KBM-7 (cell line): ENCODE measurements around the gene TEX101.
"Not testable (repeated sequence)": the region's sequence is repeated elsewhere in the genome, so short reads cannot be mapped to it uniquely, and the experiment has no call there.

ENCODE experiments used
- DNase-seq: peaks from one replicate; pipeline ENCODE4 v3.0.0-alpha.2; 2015
- in situ Hi-C: fragments of 300-500 bp; cut with MboI; formaldehyde crosslinking; loops from 2 replicates; pipeline ENCODE4 v1.14.3; 2020; ENCODE audit warnings: low sequenced_read_pairs, low pct_unique_long_range_greater_than_20kb, mixed read lengths

Gene TEX101, protein sequence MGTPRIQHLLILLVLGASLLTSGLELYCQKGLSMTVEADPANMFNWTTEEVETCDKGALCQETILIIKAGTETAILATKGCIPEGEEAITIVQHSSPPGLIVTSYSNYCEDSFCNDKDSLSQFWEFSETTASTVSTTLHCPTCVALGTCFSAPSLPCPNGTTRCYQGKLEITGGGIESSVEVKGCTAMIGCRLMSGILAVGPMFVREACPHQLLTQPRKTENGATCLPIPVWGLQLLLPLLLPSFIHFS

DNA sequence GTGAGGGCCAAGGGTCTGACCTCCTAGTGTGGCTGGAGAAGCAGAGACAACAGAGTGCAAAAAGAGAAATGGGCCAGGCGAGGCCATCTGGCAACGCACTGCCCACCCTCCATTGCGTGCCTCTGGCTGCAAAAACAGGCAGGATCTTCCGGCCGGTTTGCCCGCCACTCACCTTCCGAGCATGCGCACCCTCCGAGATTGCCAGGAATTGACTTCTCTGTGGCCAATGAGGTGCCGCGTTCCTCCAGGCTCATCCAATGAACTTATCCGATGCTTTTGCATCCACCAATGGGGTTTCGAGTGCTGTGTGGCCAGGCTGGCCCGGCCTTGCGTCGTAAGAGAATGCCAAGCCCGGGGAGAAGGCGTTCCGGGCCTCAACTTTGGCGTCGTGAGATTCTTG lies at the start of gene TEX101:
Gene TEX101, plus strand, starts transcription at position 337 of the 400 bp plus-strand sequence. CDS start 1,030 bp downstream, outside the sequence.
- in situ Hi-C loops = no loop called here

GRCh38 chr19:43365677-43366076 lies 49.0 kb upstream of the TEX101 start:
- DNase-seq, in situ Hi-C loops: not testable (repeated sequence)

More for the DNA sequence above, at the start of gene TEX101:
- no peak for DNase-seq

- in situ Hi-C loops = no loop called here
- no peak for DNase-seq
Measured at GRCh38 chr19:43367822-43368221, 46.9 kb upstream of the TEX101 start.

- DNase-seq, in situ Hi-C loops: not testable (repeated sequence)
Measured at GRCh38 chr19:43368897-43369296, 45.8 kb upstream of the TEX101 start.

GRCh38 chr19:43371909-43372308 lies 42.8 kb upstream of the TEX101 start:
- in situ Hi-C loops = no loop called here
- DNase-seq = no peak

DNA sequence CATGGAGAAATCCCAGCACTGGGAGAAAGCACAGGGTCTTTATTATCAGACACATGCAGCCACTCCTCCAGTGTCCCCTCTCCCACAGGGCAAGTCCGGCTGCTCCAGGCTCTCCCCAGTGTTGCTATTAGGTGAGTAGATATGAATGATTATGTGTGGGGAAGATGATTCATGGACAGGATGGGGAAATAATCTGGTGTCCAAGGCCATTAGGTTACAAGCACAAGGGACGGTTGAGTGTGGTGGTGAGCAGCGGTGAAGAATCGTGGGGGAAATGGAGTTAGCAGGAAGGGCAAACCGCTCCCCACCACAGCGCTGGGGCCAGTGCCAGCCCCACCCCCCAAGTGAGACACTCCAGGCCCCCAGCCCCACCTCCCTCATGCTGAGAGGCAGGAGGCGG lies 42.2 kb upstream of the TEX101 start:
- no peak for DNase-seq
- in situ Hi-C loops = no loop called here

- DNase-seq, in situ Hi-C loops: not testable (repeated sequence)
Measured at GRCh38 chr19:43377624-43378023, 37.1 kb upstream of the TEX101 start.

DNA sequence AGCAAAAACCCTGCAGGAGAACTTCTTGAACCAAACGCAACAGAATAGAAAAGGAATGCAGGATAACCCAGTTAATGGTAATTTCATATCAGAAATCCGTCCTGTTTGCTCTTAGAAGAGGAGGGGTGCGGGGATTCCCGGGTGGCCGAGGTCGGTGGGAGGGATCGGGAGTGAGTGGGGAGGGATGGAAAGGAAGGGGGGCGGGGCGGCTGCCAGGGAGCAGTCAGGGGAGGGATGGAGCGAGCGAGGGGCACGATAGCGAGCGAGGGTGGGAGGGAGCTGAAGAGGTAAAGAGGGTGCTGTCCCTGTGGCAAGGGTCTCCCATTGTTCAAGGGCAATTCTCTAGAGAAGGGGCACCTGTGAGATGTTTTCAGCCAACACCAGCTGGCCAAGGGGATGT lies 34.7 kb upstream of the TEX101 start:
- in situ Hi-C loops = no loop called here

GRCh38 chr19:43380771-43381386 lies 33.8 kb upstream of the TEX101 start:
- in situ Hi-C loops = no loop called here
- DNase-seq = no peak

More for the DNA sequence above, 34.7 kb upstream of the TEX101 start:
- DNase-seq = no peak

GRCh38 chr19:43382586-43383216 lies 32.0 kb upstream of the TEX101 start:
- in situ Hi-C loops, DNase-seq: not testable (repeated sequence)

- DNase-seq, in situ Hi-C loops: not testable (repeated sequence)
Measured at GRCh38 chr19:43383254-43383653, 31.4 kb upstream of the TEX101 start.

DNA sequence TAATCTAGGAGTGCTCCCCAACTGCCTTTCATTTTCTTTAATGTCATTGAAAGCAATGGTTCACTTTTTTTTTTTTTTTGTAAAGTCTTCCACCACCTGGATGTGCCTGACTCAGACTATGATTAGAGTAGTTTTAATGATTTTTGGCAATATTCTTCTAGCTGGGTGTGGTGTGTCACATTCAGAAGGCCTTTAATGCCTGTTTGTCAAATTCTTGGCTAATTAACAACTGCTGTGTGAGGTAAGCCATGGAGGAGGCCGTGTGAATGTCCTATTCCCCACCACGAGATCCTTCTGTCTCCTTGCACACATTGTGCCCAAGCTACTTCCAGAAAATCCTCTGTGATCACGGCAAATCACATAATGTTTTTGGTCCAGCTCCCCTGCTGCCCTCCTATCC lies 30.9 kb upstream of the TEX101 start:
- DNase-seq, in situ Hi-C loops: not testable (repeated sequence)

- DNase-seq, in situ Hi-C loops: not testable (repeated sequence)
Measured at GRCh38 chr19:43390903-43391551, 23.7 kb upstream of the TEX101 start.

DNA sequence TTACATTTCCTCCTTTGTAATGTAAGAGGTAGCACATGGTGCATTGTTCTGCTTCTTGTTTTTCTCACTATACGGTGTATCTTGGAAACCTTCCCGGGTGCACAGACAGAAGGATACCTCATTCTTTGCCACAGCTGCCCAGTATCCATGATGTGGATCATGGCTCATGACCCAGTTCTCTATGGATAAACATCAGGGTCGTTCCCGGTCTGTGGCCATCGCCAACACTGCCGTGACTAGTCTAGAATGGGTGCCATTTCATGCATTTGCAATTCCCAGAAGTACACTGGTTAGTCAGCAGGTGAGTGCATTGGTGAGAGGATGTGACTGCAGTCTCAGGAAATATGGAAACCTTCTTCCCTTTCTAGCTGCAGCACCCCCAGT lies 23.1 kb upstream of the TEX101 start:
- in situ Hi-C loops, DNase-seq: not testable (repeated sequence)

DNA sequence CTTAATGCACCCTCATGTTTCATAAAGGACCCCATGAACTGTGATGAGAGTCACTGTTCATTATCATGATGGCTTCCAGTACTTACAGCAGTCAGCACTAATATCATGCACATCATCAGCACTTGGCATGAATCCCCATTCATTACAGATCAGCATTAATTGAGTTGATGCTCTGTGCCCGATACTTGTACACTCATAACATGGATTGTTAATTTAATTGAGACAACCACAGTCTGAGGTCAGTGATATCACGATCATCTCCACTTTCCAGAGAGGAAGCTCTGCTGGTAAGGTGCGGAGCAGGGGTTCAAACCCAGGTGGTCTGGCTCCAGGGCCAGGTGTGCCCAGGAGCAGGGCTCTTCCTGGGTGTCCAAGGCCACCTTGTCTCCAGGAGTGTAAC lies 21.2 kb upstream of the TEX101 start:
- in situ Hi-C loops, DNase-seq: not testable (repeated sequence)

DNA sequence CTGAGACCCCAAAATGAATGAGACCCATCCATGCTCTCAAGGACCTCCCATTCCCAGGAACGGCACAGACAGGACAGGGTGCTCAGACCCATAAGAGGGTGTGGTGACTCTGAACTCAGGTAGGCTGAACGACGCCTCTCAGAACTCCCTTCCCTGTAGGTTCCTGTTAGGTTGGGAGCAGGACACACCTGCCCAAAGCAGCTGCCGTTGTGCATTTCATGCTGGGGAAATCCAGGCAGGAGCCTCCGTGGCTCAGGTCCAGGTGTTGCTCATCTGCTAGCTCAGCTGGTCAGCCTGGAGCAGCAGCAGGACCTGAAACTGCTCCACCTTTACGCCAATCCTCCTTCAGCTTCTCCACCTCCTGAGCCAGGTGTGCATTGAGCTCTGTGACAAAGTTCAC lies 19.1 kb upstream of the TEX101 start:
- in situ Hi-C loops = no loop called here
- DNase-seq = no peak

DNA sequence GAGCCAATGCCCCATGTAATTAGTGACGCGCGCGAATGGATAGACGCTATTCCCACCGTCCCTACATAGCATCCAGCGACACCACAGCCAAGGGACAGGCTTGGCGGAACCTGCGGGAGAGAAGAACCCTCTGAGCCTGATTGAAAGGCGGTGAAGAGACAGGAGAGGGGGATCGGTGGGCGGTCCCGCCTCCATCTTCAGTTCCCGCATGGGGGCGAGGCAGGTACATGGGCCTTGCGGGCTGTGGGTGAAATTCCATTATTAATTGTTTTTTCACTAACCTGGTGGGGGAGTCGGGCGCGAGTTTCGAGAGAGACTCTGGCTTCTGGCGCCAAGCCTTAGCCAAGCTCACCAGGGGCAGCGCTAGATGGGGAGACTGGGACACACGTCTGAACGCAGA lies 8.4 kb upstream of the TEX101 start:
- in situ Hi-C loops = no loop called here
- no peak for DNase-seq

GRCh38 chr19:43407416-43408005 lies 7.2 kb upstream of the TEX101 start:
- in situ Hi-C loops = no loop called here
- DNase-seq = no peak

DNA sequence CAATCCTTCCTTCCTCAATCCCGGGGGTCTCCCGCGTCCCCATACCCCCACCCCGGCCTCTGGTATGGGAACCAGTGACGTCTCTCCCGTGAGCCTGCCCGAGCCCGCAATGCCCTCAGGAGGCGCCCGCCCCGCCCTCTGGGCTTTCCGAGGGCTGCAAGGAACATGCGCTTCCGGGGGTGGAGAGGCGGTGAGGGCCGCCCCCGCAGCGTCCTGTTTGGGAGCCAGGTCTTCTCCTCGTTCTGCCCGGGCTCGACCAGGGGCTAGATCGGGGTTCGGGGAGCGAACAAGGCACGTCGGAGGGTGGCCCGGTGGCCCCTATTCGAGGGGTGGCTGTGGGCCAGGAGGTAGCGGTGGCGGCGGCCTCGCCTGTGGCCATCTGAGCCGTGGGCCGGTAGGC lies 6.6 kb upstream of the TEX101 start:
- in situ Hi-C loops = no loop called here
- DNase-seq = no peak
